HG02852 (cell line): ENCODE results near the gene SLC7A10.
"Not testable (repeated sequence)": the region's sequence is repeated elsewhere in the genome, so short reads cannot be mapped to it uniquely, and the experiment has no call there.

Experiments used
- ATAC-seq: cut with Tn5 transposase; IDR thresholded peaks from one replicate; pipeline ENCODE4 v1.9.1; 2021; ENCODE audit warnings: mild to moderate bottlenecking, moderate library complexity; ENCODE audit not compliant: unreplicated experiment

SLC7A10 gene

DNA sequence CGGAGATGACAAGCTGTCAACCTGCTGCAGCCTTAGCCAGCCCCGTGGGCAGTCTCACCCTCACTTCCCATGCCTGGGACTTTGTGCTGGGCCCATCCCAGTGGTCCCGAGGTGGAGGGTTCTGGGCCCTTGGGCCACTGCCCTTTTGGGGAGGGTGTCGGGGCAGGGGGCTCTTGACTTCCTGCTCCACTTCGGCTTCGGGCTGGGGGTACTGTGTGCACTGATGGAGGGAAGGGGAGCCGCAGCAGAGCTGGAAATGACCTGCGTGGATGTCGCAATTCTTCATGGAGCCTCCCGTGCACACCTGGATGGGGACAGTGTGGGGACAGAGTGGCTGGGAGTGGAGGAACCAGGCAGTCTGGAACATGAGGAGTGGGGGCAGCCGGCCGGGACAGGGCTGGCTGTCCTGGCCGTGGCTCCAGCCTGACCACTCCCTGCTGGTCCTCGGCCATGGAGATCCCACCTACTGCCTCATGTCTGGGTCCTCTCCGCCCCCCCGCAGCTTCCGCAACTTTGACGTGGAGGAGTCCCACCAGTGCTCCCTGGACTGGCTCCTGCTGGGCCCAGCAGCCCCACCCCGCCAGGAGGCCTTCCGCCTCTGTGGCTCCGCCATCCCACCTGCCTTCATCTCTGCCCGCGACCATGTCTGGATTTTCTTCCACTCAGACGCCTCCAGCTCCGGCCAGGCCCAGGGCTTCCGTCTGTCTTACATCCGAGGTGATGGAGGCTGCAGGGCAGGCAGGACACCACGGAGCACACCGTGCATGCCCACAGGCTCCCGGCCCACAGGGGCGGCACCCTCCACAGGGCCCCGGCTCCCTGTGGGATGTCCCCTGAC lies 21.3 kb downstream of the SLC7A10 start:
- no peak for ATAC-seq

DNA sequence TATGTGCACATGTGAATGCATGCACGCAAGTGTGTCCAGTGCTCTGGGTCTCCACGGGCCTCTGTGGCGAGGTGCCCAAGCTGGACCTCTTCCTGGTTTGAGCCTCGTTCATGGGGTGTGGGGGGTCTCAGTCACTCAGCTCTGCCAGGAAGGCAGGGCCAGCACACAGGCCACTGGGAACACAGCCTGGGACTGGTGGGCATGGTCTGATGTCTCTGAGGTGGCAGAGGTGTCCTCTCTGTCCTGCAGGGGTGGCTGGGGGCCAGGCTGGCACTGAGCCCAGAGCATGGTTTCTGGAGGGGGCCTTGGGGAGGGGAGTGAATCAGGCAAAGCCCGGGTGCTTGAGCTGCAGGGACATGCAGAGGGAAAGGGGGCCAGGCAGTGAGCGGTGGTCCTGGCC lies 22.1 kb downstream of the SLC7A10 start:
- no peak for ATAC-seq

DNA sequence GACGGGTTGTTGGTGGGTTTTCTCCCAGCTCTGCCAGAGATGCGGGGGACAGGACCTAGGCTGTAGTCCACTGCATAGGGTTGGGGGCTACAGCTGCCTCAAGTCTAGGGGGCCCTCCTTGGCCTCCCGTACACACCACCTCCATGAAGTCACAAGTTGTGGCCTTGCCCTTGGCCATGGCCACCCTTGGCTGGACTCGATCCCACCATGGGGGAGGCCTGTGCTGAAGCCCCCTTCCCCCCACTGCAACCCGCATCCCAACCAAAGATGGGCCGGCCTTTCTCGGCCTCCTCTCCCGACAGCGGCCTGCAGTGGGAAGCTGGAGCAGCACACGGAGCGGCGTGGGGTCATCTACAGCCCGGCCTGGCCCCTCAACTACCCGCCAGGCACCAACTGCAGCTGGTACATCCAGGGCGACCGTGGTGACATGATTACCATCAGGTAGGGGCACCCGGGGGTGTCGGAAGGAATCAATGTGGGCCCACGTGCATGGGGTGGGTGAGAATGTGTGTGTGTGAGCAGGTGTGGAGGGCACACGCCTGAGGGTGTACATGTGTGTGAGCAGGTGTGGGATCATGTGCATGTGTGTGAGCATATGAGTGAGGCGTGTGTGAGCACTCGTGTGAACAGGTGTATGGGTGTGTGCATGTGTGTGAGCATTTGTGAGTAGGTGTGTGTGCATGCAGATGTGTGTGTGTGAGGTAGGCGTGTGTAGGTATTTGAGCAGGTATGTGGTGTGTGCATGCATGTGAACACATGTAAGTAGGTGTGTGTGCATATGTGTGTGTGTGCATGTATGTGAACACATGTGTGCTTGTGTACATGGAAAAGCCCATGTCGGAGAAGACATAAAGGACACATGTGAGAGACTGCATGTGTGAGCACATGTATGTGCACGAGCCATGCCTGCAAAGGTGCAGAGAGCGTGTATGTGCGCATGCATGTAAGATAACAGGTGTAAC lies 22.8 kb downstream of the SLC7A10 start:
- ATAC-seq, result no peak

DNA sequence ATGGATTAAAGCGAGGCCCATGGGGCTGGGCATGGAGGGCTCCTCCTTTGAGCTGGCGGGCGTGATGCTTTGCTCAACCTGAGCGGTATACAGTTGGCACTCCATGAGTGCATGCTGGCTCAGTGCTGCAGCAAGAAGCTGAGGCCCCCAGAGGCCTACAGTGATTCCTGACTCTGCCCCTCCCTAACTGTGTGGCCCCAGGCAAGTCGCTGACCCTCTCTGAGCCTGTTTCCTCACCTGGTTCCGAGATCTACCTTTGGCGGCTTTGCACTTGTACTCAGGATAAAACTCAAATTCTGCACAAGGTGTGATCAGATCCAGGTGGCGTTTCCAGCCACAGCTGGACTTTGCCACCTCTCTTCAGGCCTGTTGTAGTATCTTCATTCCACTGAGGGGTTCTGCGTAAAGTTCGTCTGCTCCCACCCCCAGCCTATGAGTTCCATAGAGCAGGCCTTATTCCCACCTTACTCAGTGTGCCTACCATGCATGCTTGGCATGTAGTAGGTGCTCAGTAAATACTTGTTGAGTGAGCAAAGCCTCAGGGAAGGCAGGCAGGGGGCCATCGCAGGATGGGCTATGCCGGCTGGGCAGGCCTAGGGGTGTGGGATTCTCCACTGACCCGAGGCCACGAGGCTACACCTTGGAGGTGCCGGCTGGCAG lies 23.6 kb downstream of the SLC7A10 start:
- no peak for ATAC-seq

DNA sequence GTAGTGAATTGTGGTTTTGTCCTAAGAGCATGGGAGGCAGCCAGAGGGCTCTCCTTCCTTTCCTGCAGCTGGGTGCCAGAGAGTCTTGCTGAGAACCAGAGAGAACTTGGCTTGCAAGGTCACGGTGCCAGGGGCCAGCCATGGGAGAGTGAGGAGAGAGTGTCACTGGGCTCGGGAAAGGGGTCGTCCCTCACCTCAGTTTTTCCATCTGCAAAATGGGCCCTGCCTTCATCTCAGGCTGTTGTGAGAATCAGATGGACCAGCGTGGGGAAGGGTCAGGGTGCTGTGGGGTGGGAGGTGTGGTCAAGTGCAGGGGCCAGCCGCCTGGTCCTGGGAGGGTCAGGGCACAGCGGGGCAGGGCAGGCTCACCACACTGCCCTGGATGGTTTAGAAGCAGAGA lies 24.2 kb downstream of the SLC7A10 start:
- no peak for ATAC-seq

DNA sequence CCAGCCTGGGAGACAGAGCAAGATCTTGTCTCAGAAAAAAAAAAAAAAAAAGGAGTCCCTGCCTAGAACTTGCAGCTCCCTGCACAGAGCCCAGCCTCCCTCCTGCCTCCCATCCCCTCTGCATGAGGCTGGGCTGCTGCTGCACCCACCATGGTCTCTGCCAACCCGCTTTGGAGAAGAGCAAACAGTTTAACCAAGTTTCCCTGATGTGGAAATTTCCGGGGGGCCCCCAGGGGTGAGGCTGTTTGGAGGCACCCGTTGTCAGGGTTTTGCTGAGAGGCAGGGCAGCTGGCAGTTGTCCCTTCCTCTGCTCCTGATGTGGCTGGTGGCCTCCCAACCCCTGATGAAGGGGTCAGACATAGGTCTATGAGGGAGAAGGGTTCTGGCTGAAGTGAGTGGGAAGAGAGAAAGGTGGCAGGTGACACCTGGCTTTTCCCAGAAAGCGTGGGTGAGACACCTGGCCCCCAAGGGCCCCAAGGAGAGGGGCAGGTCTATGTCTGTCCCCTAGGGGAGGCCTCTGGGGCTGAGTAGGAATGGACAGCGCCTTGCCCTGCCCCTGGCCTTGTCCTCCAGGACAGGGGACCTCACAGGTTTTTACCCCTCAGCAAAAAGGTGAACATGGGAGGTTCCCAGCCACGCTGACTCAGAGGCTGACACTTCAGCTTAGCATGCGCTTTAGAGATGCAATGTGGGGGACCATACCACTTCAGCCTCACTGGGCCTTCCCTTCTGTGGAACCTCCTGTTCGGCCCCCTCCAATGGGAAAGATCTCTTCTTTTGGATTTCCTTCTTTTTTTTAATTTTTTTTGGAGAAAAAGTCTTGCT lies 26.0 kb downstream of the SLC7A10 start:
- ATAC-seq, result no peak

DNA sequence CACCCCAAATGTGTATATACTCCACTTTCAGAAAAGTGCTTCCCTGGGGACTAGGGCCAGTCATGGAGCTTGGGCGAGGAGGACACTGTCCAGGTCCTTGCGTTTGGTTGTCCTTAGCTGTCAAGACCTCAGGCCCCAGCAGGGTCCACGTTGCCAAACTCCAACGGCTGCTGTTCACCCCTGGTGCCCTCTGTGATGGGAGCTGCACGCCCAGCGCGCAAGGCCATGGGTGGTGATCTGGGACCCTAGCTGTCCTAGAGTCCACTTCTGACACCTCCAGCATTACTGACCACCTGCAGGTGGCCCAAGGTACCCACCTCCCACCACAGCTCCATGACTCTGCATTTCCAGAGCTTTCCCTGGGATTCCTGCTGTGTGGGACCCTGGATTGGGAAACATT lies 27.5 kb downstream of the SLC7A10 start:
- no peak for ATAC-seq

DNA sequence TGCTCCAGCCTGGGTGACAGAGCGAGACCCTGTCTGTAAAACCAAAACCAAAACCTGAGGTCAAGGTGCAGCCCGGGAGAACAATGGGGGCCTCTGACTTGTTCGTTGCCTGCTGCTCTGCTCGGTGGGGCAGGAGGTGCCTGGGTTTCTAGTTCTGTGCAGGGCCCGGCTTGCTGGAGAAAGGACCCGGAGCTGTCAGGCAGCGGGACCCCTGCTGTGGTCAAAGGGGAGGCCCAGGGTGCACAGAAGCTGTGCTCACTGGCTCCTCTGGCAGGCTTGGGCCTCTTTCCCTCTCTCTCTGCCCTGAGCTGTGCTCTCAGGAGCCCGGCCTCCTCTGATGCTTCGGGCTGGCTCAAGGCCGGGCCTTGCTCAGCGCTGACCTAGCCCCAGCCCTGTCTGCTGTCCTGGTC lies 28.1 kb downstream of the SLC7A10 start:
- no peak for ATAC-seq

DNA sequence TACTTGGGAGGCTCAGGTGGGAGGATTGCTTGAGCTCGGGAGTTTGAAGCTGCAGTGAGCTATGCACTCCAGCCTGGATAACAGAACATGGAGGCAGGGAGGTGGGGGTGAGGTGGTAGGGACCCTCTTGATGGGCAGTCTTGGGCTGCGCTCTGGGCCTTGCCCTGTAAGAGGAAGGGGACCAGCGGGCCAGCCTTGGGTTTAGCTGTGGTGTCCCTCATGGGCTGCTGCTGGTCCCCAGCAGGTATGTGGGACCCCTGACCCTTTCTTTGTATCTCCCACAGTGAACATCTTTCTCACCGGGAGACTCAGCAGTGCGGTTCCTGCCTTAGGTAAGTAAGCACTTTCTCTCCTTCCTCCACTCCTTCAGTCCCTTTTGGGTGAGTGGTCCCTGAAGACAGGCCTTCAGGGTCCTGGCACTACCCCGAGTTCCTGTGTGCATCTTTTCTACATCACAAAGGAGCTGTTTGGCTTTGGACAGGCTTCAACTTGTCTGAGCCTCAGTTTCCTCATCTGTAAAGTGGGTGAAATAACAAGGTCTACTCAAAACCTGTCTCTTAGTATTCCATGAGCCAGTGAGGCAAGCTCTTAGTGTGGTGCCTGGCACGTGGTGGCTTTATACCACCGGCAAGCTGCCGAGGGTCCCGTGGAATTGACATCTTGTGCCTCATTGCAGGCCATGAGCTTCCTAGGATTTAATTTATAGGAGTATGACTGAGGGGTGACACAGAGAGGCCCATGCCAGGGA lies 29.0 kb downstream of the SLC7A10 start:
- ATAC-seq, result no peak

DNA sequence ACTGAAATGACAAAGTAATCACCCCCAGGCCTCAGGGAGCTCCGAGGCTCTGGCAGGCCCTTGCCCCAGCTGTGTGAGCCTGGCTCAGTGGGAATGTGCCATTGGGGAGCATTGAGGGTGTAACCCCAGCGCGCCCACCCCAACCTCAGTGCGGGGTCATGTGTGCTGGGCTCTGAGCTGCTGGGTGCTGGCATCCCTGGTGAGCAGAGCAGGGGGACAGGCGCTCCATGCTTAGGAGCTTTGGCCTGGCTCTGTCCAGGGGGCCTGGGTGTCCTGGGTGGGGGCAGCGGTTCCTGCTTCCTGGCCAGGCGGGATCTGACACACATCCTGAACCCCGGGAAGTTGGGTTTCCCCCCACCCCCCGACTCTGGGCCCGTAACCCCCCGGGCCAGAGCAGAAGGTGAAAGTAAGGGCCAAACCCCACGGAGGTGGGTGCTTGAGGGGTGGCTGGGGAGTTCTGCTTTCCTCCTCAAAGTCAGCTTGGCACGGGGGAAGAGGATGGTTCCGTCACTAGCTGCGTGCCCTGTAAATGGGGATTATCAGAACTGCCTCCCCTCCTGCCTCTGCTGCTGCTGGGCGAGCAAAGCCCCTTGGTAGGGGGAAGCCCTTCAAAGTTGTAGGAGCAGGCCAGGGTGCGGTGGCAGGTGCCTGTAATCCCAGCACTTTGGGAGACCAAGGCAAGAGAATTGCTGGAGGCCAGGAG lies 29.9 kb downstream of the SLC7A10 start:
- ATAC-seq, result no peak

DNA sequence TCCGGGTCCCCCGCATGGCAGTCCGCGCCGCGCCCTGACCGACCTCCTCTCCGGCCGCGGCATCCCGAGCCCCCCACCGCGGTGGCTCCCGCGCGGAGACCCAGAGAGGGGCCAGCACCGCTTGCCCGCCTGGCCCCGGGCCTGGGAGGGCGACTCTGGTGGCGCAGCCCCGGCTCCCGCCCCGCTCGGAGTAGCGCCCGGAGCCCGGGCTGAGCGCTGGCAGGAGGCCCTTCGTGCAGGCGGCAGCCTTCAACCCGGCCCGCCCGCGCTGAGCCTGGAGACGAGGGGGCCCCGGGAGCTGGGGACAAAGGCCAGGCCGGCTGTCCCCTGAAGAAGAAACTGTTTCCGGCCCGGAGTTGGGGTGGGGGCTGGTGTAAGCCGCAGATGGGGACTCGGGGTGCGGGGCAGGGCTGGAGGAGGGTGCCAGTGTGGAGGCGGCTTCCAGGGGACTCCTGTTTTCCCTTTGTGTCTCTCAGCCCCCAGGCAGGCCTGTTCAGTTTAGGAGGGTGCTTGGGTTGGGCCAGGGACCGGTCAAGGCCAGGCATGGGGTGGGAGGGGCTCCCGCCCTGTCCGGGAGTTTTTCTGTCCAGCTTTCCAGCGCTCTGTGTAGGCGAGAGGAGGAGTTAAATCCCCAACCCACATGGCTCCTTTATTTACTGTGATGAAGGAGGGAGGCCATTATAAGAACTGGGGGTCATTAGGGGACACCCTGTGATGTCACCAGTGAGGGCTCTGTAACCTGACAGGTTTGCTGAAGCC lies 30.6 kb downstream of the SLC7A10 start:
- ATAC-seq, result no peak

DNA sequence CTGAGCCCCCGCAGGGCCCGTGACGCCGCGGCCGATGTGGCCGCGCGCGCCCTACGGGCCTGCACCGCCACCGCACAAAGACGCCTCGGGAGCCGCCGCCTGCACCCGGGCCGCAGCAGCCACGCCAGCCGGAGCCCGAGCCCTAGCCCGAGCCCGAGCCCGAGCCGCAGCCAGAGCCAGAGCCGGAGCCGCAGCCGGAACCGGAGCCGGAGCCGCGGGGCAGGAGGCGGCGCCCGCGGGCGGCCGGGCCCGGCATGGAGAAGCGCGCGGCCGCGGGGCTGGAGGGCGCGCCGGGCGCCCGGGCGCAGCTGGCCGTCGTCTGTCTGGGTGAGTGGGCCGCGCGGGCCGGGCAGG lies 31.1 kb downstream of the SLC7A10 start:
- ATAC-seq, result no peak

DNA sequence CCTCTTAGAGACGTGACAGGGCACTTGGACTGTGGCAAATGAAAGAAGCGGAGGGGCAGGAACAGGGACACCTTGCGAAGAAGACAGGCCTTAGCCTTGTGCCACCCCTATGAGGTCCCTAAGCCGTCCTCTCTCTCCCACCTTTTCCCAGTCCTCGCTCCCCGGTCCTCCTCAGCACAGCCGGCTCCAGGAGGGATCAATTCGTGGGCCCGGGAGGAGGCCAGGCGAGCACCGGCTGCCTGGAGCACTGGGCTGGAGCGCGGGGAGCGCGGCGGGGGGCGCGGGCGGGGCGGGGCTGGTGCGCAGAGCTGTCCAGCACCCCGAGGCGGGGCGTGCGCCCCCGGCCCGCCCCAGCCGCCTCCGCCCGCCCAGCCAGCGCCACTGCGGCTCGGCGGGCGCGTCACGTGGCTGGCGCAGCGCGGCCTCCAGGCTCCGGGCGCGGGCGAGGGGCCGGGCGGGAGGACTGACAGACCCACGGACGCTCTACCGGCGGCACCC lies 31.7 kb downstream of the SLC7A10 start, which contains the start of gene LRP3:
TSS of gene LRP3 (plus strand) at position 466 of the 498 bp plus-strand sequence. CDS start 456 bp downstream, outside the sequence.
- ATAC-seq, result no peak

DNA sequence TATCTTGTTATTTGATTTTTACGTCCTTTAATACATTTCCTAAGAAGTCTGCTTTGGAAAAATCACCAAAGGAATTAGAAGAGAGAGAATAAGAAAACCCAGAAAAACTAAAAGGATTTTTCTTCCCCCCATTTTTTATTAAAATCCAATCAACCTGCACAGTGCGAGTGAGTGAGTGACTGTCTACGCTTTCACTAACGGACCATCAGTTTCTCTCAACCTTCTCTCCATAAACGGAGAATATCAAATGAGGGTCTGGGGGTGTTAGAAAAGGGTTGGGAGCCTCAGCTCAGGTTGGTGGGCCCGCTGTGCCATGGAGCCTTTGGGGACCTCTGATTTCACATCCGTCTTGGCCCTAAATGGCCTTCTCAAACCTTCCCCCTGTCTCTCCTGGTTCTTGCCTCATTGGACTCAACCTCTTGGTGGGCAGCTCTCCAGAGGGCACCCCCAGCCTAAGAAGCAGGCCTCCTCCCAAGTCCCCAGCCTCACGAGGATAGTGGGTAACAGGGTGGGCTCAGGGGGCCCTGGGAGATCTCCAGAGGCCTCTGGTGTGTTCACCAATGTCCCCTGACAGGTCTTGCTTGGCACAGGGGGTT lies 32.3 kb downstream of the SLC7A10 start:
- no peak for ATAC-seq

DNA sequence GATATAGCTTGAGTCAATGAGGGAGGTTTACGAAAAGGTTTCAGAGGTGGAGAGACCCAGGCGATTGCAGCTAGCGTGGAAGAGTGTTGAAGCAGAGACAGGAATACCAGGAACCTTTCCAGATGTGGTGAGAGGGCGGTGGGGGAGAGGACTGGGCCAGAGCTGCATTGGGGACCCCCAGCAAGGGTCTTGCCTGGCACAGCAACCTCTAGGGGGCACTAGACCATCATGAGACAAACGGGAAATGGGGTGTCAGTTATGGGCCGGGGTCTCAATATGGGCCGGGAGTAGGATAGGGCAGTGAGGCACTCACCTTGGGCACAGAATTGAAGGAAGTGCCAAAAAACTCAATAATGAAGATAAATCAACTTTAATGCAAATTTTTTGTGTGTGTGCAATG lies 33.6 kb downstream of the SLC7A10 start:
- ATAC-seq, result no peak

DNA sequence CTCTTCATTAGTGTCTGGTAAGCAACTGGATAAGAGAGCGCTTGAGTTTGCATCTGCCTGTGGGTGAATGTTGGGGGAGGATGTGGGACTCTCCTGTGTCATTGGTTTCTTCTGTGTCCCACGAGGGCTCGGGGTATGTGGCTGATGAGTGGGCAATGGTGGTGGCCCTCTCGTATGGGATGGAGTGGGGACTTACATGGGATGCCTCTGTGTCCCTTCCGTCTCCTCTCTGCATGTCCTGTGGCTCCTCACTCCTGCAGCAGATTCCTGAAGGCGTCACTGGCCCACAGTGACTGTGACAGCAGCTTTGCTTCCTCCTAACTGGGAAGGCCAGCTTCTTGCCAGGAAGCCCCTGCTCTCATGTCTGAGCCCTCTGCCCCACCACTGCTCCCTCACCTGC lies 34.1 kb downstream of the SLC7A10 start:
- ATAC-seq, result no peak

DNA sequence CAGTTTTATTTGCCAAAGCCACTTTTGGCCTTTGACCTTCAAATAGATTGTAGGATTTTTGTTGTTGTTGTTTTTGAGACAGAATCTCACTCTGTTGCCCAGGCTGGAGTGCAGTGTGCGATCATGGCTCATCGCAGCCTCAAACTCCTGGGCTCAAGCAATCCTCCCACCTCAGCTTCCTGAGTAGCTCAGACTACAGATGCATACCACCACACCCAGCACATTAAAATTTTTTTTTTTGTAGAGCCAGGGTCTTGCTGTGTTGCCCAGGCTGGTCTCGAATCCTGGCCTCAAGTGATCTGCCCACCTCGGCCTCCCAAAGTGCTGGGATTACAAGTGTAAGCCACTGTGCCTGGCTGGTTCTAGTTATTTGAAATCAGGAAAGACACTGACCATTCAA lies 34.6 kb downstream of the SLC7A10 start:
- ATAC-seq, result not testable (repeated sequence)

DNA sequence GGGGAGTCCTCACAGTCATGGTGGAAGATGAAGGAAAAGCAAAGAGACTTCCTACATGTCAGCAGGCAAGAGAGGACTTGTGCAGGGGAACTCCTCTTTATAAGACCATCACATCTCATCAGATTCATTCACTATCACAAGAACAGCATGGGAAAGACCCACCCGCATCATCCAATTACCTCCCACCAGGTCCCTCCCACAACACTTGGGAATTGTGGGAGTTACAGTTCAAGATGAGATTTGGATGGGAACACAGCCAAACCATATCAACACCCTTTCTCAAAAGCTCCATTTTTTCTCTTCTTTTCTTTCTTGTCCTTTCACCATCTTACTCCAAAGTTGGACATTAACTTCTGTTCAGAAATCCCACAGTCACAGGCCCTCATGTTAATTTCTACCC lies 36.2 kb downstream of the SLC7A10 start:
- no peak for ATAC-seq
